HEK293 (cell line): ENCODE data around the gene NTN5.

ENCODE experiments used
- KLF1 ChIP-seq: fragments of 450-650 bp; formaldehyde crosslinking; IDR thresholded peaks from 2 replicates; pipeline ENCODE4 v1.5.1; 2016; ENCODE audit warnings: missing biosample characterization, missing genetic modification characterization
- KLF7 ChIP-seq: fragments of 450-650 bp; formaldehyde crosslinking; IDR thresholded peaks from 2 replicates; pipeline ENCODE4 v1.5.1; 2016; ENCODE audit warnings: missing biosample characterization, missing genetic modification characterization, borderline replicate concordance
- KLF9 ChIP-seq: fragments of 450-650 bp; formaldehyde crosslinking; IDR thresholded peaks from 2 replicates; pipeline ENCODE4 v1.5.1; 2016; ENCODE audit warnings: missing biosample characterization, missing genetic modification characterization, low read depth
- MYNN ChIP-seq: fragments of 450-650 bp; formaldehyde crosslinking; IDR thresholded peaks from 2 replicates; pipeline ENCODE4 v1.5.1; 2016; ENCODE audit warnings: missing biosample characterization, missing genetic modification characterization, borderline replicate concordance
- MZF1 ChIP-seq: fragments of 450-650 bp; formaldehyde crosslinking; IDR thresholded peaks from 2 replicates; pipeline ENCODE4 v1.5.1; 2017; ENCODE audit warnings: missing biosample characterization, missing genetic modification characterization, borderline replicate concordance
- OSR2 ChIP-seq: fragments of 450-650 bp; formaldehyde crosslinking; IDR thresholded peaks from 2 replicates; pipeline ENCODE4 v1.5.1; 2016; ENCODE audit warnings: missing biosample characterization, missing genetic modification characterization
- TCF7L2 ChIP-seq: IDR thresholded peaks from 2 replicates; pipeline ENCODE4 v1.6.1; 2011; ENCODE audit warnings: low read depth, mild to moderate bottlenecking, inconsistent platforms, low read length, moderate library complexity, borderline replicate concordance
- ZFHX2 ChIP-seq: fragments of 450-650 bp; formaldehyde crosslinking; conservative IDR thresholded peaks from 2 replicates; pipeline ENCODE4 v1.5.1; 2016; ENCODE audit warnings: missing biosample characterization, missing genetic modification characterization
- ZFP37 ChIP-seq: fragments of 450-650 bp; formaldehyde crosslinking; IDR thresholded peaks from 2 replicates; pipeline ENCODE4 v1.5.1; 2016; ENCODE audit warnings: missing biosample characterization, missing genetic modification characterization
- ZFP69B ChIP-seq: fragments of 450-650 bp; formaldehyde crosslinking; IDR thresholded peaks from 2 replicates; pipeline ENCODE4 v1.5.1; 2016; ENCODE audit warnings: missing biosample characterization, missing genetic modification characterization
- ZNF2 ChIP-seq: fragments of 450-650 bp; formaldehyde crosslinking; IDR thresholded peaks from 2 replicates; pipeline ENCODE4 v1.5.1; 2016; ENCODE audit warnings: missing biosample characterization, missing genetic modification characterization
- ZNF366 ChIP-seq: fragments of 450-650 bp; formaldehyde crosslinking; conservative IDR thresholded peaks from 2 replicates; pipeline ENCODE4 v1.5.1; 2016; ENCODE audit warnings: missing biosample characterization, missing genetic modification characterization
- ZNF560 ChIP-seq: fragments of 450-650 bp; formaldehyde crosslinking; IDR thresholded peaks from 2 replicates; pipeline ENCODE4 v1.5.1; 2017; ENCODE audit warnings: missing biosample characterization, missing genetic modification characterization, borderline replicate concordance
- ZNF600 ChIP-seq: fragments of 450-650 bp; formaldehyde crosslinking; IDR thresholded peaks from 2 replicates; pipeline ENCODE4 v1.5.1; 2016; ENCODE audit warnings: missing biosample characterization, missing genetic modification characterization
- ZNF654 ChIP-seq: fragments of 450-650 bp; formaldehyde crosslinking; IDR thresholded peaks from 2 replicates; pipeline ENCODE4 v1.5.1; 2016; ENCODE audit warnings: low read depth, missing biosample characterization, missing genetic modification characterization
- ZSCAN30 ChIP-seq: fragments of 450-650 bp; IDR thresholded peaks from 2 replicates; pipeline ENCODE4 v1.5.1; 2018; ENCODE audit warnings: missing biosample characterization, mild to moderate bottlenecking, missing genetic modification characterization, moderate library complexity
- TF ChIP-seq, protein P1 (sequence below): fragments of 450-650 bp; IDR thresholded peaks from 2 replicates; pipeline ENCODE4 v1.5.1; 2018; ENCODE audit warnings: missing biosample characterization, mild to moderate bottlenecking, missing genetic modification characterization
- TF ChIP-seq, protein P2 (sequence below): fragments of 450-650 bp; formaldehyde crosslinking; IDR thresholded peaks from 2 replicates; pipeline ENCODE4 v1.5.1; 2017; ENCODE audit warnings: missing biosample characterization, missing genetic modification characterization
- TF ChIP-seq, protein P3 (sequence below): fragments of 450-650 bp; formaldehyde crosslinking; IDR thresholded peaks from 2 replicates; pipeline ENCODE4 v1.5.1; 2016; ENCODE audit warnings: missing biosample characterization, missing genetic modification characterization
- TF ChIP-seq, protein P4 (sequence below): fragments of 450-650 bp; formaldehyde crosslinking; IDR thresholded peaks from 2 replicates; pipeline ENCODE4 v1.5.1; 2016; ENCODE audit warnings: missing biosample characterization, missing genetic modification characterization
- TF ChIP-seq, protein P5 (sequence below): fragments of 450-650 bp; formaldehyde crosslinking; IDR thresholded peaks from 2 replicates; pipeline ENCODE4 v1.5.1; 2016; ENCODE audit warnings: missing biosample characterization, missing genetic modification characterization
- TF ChIP-seq, protein P6 (sequence below): fragments of 450-650 bp; formaldehyde crosslinking; IDR thresholded peaks from 2 replicates; pipeline ENCODE4 v1.5.1; 2016; ENCODE audit warnings: missing biosample characterization, missing genetic modification characterization

The NTN5 gene

DNA sequence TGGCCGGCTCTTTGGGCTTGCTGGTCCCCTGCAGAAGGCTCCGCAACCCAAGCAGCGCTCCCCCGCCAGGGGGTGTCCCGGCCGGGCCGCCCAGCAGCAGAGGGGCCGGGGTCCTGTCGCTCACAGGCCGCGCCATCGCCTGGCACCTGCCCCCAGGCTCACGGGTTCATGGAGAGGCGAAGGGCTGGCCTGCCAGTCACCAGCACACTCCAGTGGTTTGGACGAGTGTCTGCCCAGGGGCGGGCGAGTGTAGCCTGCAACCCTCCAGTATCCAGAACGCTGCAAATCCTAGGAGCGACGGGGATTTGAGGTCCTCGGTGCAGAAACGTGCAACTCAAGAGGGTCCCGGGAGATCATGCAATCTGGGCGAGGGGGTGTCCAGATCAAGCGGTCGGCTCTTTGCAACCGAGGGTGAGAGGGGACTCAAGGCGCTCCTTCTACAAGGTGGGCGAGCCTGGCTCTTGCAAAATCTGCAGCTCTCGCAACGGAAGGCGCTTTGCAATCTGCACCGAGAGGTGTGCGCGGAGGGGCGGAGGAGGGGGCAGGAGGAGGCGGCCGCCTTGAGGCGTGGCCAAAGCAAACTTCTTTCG lies 35.9 kb downstream of the NTN5 start, which contains the start of gene DBP (continued):
- TF ChIP-seq ZFHX2 (tag by site-specific recombination) (peak; percentile 75), KLF1 (tag by site-specific recombination) (peak; percentile 73), ZNF560 (tag by site-specific recombination) (no peak), ZSCAN30 (tag by site-specific recombination) (0 out of 2 replicates have a peak, but pooled peaks have one; percentile 7), KLF7 (tag by site-specific recombination) (0 out of 2 replicates have a peak, but pooled peaks have one; percentile 16), KLF9 (tag by site-specific recombination) (peak; percentile 56; the same call in 1 of the 2 replicates), ZNF654 (tag by site-specific recombination) (no peak), ZNF2 (tag by site-specific recombination) (peak; percentile 33; the same call in 1 of the 2 replicates), OSR2 (tag by site-specific recombination) (no peak), ZFP37 (tag by site-specific recombination) (no peak), TCF7L2 (no peak), ZNF366 (tag by site-specific recombination) (peak; percentile 48), ZFP69B (tag by site-specific recombination) (no peak), ZNF600 (peak; percentile 97), MZF1 (tag by site-specific recombination) (peak; percentile 43; the same call in 1 of the 2 replicates), MYNN (no peak)
- TF ChIP-seq, protein P1, sequence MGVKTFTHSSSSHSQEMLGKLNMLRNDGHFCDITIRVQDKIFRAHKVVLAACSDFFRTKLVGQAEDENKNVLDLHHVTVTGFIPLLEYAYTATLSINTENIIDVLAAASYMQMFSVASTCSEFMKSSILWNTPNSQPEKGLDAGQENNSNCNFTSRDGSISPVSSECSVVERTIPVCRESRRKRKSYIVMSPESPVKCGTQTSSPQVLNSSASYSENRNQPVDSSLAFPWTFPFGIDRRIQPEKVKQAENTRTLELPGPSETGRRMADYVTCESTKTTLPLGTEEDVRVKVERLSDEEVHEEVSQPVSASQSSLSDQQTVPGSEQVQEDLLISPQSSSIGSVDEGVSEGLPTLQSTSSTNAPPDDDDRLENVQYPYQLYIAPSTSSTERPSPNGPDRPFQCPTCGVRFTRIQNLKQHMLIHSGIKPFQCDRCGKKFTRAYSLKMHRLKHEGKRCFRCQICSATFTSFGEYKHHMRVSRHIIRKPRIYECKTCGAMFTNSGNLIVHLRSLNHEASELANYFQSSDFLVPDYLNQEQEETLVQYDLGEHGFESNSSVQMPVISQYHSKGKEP: peak; percentile 94
- TF ChIP-seq, protein P2, sequence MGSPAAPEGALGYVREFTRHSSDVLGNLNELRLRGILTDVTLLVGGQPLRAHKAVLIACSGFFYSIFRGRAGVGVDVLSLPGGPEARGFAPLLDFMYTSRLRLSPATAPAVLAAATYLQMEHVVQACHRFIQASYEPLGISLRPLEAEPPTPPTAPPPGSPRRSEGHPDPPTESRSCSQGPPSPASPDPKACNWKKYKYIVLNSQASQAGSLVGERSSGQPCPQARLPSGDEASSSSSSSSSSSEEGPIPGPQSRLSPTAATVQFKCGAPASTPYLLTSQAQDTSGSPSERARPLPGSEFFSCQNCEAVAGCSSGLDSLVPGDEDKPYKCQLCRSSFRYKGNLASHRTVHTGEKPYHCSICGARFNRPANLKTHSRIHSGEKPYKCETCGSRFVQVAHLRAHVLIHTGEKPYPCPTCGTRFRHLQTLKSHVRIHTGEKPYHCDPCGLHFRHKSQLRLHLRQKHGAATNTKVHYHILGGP (tag by site-specific recombination): 0 out of 2 replicates have a peak, but pooled peaks have one; percentile 29
- TF ChIP-seq, protein P3, sequence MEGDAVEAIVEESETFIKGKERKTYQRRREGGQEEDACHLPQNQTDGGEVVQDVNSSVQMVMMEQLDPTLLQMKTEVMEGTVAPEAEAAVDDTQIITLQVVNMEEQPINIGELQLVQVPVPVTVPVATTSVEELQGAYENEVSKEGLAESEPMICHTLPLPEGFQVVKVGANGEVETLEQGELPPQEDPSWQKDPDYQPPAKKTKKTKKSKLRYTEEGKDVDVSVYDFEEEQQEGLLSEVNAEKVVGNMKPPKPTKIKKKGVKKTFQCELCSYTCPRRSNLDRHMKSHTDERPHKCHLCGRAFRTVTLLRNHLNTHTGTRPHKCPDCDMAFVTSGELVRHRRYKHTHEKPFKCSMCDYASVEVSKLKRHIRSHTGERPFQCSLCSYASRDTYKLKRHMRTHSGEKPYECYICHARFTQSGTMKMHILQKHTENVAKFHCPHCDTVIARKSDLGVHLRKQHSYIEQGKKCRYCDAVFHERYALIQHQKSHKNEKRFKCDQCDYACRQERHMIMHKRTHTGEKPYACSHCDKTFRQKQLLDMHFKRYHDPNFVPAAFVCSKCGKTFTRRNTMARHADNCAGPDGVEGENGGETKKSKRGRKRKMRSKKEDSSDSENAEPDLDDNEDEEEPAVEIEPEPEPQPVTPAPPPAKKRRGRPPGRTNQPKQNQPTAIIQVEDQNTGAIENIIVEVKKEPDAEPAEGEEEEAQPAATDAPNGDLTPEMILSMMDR (tag by site-specific recombination): peak; percentile 50
- TF ChIP-seq, protein P4, sequence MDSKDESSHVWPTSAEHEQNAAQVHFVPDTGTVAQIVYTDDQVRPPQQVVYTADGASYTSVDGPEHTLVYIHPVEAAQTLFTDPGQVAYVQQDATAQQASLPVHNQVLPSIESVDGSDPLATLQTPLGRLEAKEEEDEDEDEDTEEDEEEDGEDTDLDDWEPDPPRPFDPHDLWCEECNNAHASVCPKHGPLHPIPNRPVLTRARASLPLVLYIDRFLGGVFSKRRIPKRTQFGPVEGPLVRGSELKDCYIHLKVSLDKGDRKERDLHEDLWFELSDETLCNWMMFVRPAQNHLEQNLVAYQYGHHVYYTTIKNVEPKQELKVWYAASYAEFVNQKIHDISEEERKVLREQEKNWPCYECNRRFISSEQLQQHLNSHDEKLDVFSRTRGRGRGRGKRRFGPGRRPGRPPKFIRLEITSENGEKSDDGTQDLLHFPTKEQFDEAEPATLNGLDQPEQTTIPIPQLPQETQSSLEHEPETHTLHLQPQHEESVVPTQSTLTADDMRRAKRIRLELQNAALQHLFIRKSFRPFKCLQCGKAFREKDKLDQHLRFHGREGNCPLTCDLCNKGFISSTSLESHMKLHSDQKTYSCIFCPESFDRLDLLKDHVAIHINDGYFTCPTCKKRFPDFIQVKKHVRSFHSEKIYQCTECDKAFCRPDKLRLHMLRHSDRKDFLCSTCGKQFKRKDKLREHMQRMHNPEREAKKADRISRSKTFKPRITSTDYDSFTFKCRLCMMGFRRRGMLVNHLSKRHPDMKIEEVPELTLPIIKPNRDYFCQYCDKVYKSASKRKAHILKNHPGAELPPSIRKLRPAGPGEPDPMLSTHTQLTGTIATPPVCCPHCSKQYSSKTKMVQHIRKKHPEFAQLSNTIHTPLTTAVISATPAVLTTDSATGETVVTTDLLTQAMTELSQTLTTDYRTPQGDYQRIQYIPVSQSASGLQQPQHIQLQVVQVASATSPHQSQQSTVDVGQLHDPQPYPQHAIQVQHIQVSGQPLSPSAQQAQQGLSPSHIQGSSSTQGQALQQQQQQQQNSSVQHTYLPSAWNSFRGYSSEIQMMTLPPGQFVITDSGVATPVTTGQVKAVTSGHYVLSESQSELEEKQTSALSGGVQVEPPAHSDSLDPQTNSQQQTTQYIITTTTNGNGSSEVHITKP (tag by site-specific recombination): peak; percentile 30
- TF ChIP-seq, protein P5, sequence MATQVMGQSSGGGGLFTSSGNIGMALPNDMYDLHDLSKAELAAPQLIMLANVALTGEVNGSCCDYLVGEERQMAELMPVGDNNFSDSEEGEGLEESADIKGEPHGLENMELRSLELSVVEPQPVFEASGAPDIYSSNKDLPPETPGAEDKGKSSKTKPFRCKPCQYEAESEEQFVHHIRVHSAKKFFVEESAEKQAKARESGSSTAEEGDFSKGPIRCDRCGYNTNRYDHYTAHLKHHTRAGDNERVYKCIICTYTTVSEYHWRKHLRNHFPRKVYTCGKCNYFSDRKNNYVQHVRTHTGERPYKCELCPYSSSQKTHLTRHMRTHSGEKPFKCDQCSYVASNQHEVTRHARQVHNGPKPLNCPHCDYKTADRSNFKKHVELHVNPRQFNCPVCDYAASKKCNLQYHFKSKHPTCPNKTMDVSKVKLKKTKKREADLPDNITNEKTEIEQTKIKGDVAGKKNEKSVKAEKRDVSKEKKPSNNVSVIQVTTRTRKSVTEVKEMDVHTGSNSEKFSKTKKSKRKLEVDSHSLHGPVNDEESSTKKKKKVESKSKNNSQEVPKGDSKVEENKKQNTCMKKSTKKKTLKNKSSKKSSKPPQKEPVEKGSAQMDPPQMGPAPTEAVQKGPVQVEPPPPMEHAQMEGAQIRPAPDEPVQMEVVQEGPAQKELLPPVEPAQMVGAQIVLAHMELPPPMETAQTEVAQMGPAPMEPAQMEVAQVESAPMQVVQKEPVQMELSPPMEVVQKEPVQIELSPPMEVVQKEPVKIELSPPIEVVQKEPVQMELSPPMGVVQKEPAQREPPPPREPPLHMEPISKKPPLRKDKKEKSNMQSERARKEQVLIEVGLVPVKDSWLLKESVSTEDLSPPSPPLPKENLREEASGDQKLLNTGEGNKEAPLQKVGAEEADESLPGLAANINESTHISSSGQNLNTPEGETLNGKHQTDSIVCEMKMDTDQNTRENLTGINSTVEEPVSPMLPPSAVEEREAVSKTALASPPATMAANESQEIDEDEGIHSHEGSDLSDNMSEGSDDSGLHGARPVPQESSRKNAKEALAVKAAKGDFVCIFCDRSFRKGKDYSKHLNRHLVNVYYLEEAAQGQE (tag by site-specific recombination): no peak
- TF ChIP-seq, protein P6, sequence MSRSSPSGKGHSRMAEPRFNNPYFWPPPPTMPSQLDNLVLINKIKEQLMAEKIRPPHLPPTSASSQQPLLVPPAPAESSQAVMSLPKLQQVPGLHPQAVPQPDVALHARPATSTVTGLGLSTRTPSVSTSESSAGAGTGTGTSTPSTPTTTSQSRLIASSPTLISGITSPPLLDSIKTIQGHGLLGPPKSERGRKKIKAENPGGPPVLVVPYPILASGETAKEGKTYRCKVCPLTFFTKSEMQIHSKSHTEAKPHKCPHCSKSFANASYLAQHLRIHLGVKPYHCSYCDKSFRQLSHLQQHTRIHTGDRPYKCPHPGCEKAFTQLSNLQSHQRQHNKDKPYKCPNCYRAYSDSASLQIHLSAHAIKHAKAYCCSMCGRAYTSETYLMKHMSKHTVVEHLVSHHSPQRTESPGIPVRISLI (tag by site-specific recombination): peak; percentile 98
